H54 (cell line): ENCODE measurements around the gene RFX1.
A peak's percentile ranks its signal among the peaks of the same experiment; 100 is the strongest.
"Not testable (repeated sequence)": the region's sequence is repeated elsewhere in the genome, so short reads cannot be mapped to it uniquely, and the experiment has no call there.

Experiments used
- DNase-seq: peaks from one replicate; pipeline ENCODE4 v3.0.0; 2011; ENCODE audit warnings: low spot score, mixed read lengths; ENCODE audit not compliant: insufficient read length
- FAIRE-seq: peaks from 3 replicates; lab custom pipeline; 2011; peaks lifted over from hg19 to GRCh38; lab: Jason Lieb, UNC
- POLR2A ChIP-seq: IDR thresholded peaks from 2 replicates; pipeline ENCODE4 v1.6.1; 2011; ENCODE audit warnings: low read depth, mild to moderate bottlenecking, low read length

RFX1 gene

DNA sequence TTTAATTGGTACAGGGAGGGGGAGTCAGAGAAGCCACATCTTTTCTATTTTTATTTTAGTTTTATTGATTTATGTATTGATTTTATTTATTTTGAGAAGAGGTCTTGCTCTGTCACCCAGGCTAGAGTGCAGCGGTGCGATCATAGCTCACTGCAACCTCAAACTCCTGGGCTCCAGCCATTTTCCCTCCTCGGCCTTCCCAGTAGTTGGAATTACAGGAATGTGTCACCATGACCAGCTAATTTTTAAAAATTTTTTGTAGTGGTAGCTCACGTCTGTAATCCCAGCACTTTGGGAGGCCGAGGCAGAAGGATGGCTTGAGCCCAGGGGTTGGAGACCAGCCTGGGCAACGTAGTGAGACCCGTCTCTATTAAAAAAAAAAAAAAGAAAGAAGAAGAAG lies 29.6 kb upstream of the RFX1 start:
- FAIRE-seq (no peak), DNase-seq (no peak)
- no peak for TF ChIP-seq POLR2A

DNA sequence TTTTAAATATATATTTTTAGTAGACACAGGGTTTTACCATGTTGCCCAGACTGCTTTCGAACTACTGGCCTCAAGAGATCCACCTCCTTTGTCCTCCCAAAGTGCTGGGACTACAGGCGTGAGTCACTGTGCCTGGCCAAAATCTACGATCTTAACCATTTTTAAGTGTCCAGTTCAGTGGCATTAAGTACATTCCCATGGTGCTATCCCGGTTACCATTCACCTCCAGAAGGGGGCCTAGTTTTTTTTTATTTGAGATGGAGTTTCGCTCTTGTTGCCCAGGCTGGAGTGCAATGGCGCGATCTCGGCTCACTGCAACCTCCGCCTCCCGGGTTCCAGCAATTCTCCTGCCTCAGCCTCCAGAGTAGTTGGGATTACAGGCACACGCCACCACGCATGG lies 29.0 kb upstream of the RFX1 start:
- not testable (repeated sequence) for FAIRE-seq, DNase-seq

DNA sequence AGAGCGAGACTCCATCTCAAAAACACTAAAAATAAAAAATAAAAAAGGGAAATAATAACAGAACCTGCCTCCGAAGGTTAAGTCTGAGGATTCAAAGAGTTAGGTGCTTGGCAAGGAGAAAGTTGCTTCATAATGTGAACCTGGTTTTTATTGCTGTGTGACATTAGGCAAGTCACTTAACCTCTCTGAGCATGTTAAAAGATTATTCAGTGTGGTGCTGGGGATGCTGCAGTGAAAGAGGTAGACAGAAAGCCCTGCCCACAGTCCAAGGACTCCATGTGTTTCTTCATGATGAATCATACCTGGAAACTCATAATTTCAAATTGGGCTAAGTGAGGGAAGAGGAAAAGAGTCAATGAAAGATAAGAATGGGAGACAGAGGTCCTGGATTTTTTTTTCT lies 27.8 kb upstream of the RFX1 start:
- DNase-seq (no peak), FAIRE-seq (no peak)
- TF ChIP-seq POLR2A, result no peak

DNA sequence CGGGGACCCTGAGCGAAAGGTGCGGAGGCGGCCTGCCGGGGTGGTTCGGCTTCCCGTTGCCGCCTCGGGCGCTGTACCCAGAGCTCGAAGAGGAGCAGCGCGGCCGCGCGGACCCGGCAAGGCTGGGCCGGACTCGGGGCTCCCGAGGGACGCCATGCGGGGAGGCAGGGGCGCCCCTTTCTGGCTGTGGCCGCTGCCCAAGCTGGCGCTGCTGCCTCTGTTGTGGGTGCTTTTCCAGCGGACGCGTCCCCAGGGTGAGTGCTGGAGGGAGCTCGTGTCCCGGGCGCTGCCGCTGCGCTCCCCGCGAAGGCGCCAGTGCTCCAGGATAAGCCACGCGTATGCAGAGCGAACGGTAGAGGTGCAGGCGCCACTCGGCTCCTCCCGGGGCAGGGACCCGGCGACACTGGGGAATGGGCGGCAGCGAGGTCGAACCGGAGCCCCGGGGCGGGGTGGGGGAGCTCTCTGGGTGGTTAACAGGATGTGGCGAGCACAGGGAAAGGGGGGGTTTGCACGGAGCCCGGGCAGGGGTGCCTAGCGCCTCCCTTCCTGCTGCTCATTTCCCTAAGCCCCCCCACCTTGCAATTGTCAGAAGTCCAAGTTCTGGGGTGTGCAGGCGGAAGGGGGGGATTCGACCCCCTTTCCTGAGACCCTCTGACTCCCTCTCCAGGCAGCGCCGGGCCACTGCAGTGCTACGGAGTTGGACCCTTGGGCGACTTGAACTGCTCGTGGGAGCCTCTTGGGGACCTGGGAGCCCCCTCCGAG lies 25.8 kb upstream of the RFX1 start, which contains the start of gene IL27RA:
Gene IL27RA (plus strand): TSS at position 44 of the 762 bp plus-strand sequence. CDS start 111 bp downstream, at position 155.
- FAIRE-seq (no peak), DNase-seq (peak; percentile 36)
- TF ChIP-seq POLR2A, result no peak

DNA sequence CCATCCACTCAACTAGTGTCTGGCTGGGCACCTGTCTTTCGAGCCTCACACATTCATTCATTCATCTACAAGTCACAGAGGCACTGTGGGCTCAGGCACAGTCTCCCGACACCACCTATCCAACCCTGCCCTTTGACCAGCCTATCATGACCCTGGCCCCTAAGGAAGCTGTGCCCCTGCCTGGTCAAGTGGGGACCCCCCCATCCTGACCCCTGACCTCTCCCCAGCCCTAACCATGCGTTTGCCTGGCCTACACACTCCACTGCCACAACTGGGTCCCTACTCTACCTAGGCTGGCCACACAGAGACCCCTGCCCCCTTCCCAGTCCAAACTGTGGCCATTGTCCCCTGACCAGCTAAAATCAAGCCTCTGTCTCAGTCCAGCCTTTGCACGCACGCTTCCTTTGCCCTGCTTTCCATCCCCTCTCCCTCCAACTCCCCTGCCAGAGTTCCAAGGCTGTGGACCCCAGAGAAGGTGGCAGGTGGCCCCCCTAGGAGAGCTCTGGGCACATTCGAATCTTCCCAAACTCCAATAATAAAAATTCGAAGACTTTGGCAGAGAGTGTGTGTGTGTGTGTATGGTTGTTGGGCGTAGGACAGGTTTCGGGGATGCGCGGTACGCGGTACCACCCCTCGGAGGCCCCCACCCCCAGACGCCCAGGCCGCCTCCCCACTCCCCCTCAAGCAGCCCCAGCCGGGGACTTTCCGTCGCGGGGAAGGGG lies 25.0 kb upstream of the RFX1 start:
- no peak for DNase-seq
- TF ChIP-seq POLR2A, result no peak
- FAIRE-seq, result no peak

DNA sequence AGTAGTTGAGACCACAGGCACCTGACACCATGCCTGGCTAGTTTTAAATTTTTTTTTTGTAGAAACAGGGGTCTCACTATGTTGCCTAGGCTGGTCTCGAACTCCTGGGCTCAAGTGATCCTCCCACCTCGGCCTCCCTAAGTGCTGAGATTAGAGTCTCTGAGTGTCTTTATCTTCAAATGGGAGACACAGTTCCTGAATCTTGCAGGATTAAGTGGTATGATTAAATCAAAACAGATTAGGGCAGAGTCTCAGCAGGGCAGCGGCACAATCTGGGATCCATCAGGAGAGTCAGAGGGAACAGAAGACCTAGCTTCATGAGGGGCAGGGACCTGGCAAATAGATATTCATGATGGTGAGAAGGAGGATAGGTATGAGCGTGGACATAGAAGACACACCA lies 22.8 kb upstream of the RFX1 start:
- no peak for FAIRE-seq
- no peak for TF ChIP-seq POLR2A
- DNase-seq, result no peak

DNA sequence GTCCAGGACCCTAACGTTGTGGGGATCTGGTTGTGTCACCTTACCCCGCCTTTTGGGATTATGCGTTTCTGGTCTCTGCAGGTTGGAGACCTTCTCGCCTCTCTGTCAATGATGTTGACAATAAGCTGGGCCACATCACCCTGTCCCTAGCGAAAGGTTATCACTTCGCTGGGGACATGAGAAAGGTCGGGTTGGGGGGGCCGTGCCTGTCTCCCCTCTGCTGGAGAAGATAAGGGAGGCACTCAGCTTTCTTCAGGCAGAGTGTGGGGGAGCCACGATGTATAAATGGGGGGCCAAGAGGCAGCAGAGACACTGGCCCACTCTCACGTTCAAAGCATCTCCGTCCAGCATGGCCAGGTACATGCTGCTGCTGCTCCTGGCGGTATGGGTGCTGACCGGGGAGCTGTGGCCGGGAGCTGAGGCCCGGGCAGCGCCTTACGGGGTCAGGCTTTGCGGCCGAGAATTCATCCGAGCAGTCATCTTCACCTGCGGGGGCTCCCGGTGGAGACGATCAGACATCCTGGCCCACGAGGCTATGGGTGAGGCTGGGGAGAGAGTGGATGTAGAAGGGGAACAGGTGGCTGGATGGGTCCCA lies 21.8 kb upstream of the RFX1 start, which contains the start of gene RLN3:
Gene RLN3 (plus strand): TSS at position 293 of the 595 bp plus-strand sequence. CDS start 57 bp downstream, at position 350.
- no peak for TF ChIP-seq POLR2A
- no peak for FAIRE-seq
- no peak for DNase-seq

DNA sequence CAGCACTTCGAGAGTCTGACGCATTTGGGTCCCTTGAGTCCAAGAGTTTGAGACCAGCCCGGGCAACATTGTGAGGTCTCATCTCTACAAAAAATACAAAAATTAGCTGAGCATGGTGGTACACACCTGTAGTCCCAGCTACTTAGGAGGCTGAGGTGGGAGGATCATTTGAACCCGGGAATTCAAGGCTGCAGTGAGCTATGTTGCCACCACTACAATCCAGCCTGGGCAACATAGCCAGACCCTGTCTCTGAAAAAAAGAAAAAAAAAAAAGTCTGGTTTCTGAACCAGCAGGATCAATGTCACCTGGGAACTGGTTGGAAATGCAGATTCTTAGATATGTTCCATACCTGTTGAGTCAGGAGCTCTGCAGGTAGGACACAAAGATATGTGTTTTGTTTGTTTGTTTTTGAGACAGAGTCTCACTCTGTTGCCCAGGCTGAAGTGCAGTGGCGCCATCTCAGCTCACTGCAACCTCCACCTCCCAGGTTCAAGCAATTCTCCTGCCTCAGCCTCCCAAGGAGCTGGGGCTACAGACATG lies 20.6 kb upstream of the RFX1 start:
- FAIRE-seq, DNase-seq: not testable (repeated sequence)

DNA sequence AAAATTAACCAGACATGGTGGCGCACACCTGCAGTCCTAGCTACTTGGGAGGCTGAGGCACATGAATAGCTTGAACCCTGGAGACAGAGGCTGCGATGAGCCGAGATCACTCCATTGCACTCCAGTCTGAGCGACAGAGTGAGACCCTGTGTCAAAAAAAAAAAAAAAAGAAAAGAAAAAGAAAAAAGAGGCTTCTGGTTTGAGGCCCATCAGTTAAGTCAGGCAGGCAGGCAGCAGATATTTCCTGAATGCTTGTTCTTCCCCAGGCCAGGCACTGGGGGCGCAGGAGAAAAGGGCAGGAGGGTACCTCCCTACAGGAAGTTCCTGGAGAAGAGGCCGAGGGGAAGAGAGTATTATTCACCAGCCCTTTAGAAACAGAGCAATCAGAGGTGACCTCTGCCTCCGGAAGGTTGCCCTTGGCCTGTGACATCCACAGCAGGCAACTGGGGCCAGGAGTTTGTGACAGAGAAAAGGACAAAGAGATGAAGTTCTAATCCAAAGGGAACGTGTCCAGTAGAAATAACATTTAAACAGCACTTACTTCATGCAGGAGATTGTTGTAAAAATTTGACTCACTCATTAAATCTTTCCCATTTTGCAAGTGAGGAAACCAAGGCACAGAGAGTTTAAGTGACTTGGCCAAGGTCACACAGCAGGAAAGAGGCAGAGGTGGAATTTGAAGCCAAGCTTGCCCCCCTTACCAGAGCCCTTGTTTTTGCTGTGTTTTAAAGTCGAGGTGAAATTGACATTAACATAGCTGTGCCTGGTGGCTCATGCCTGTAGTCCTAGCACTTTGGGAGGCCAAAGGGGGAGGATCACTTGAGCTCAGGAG lies 17.5 kb upstream of the RFX1 start:
- TF ChIP-seq POLR2A, result no peak
- FAIRE-seq (peak; percentile 23), DNase-seq (peak; percentile 63)

DNA sequence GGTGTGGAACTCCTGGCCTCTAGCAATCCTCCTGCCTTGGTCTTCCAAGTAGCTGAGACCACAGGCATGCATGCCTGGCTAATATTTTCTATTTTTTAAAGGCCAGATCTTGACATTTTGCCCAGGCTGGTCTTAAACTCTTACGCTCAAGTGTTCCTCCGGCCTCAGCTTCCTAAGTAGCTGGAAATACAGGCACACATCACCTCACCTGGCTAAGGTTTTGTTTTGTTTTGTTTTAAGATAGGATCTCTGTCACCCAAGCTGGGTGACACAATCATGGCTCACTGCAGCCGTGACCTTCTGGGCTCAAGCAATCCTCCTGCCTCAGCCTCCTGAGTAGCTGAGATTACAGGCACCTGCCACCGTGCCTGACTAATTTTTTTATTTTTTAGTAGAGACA lies 16.3 kb upstream of the RFX1 start:
- DNase-seq (no peak), FAIRE-seq (no peak)
- no peak for TF ChIP-seq POLR2A

DNA sequence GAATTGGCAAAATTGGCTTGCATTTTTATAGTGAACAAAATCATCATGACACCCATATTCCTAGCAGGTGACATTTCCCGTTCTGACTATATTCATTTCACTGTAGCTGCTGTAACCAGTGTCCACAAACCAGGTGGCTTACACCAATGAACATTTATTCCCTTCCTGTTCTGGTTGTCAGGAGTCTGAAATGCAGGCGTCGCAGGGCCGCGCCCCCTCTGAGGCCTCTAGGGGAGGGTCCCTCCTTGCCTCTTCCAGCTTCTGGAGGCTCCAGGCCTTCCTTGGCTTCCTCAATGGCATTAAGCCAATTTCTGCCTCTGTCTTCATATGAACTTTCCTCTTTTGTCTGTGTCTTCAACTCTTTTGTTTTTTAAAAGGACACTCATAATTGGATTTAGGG lies 15.4 kb upstream of the RFX1 start:
- DNase-seq, result no peak
- FAIRE-seq, result no peak
- TF ChIP-seq POLR2A, result no peak

DNA sequence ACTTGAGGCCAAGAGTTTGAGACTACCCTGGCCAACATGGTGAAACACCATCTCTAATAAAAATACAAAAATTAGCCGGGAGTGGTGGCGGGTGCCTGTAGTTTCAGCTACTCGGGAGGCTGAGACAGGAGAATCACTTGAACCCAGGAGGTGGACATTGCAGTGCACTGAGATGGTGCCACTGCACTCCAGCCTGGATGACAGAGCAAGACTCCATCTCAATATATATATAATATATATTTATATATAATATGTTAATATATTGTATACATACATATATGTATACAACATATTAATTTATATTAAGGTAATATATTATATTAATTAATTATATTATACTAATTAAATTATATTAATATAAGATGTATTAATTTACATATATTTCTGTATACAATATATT lies 13.6 kb upstream of the RFX1 start:
- not testable (repeated sequence) for DNase-seq, FAIRE-seq

DNA sequence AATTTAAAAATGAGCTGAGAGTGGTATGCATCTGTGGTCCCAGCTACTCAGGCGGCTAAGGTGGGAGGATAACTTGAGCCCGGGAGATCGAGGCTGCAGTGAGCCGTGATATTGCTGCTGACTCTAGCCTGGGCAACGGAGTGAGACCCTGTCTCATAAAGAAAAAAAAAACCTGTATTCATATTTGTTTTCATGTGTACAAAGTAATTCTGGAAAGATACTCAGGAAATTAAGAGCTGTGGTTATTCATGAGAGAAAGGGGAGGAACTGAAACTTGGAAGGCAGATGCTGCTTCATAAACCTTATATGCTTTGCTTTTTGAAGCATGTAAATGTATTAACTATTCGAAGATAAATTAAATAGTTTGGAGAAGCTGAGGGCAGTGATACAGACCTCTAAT lies 13.0 kb upstream of the RFX1 start:
- TF ChIP-seq POLR2A, result no peak
- no peak for DNase-seq
- no peak for FAIRE-seq

DNA sequence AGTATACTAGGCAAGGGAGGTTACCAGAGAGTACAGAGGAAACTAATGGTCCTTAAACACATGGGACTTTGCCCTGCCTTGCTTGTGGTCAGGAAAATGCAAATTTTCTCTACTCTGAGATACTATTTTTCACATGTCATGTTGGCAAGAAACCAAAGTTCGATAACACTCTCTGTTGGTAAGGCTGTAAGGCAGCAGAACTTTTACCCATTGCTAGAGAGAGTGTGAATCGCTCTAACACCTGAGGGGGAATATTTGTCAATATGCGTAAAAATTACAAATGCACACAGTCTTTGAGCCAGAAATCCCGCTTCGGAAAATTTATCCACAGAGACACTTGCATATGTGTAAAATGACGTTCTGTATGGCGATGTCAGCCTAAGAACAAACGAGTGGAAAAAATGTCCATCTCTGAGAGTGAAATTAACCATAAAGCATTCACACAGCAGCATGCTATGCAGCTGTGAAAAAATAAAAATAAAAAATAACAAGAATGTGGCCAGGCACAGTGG lies 9.5 kb upstream of the RFX1 start:
- FAIRE-seq, result no peak
- no peak for TF ChIP-seq POLR2A
- DNase-seq, result no peak
